GM18907 (cell line): Measurements from ENCODE around the gene AKAP7.
"Not testable (repeated sequence)": the region's sequence is repeated elsewhere in the genome, so short reads cannot be mapped to it uniquely, and the experiment has no call there.

Experiments
- ATAC-seq: cut with Tn5 transposase; IDR thresholded peaks from one replicate; pipeline ENCODE4 v1.9.1; 2021; ENCODE audit warnings: mild to moderate bottlenecking, moderate library complexity; ENCODE audit not compliant: unreplicated experiment

Gene AKAP7

GRCh38 chr6:131250936-131251335, 115.7 kb downstream of the AKAP7 start:
- ATAC-seq, result no peak

- ATAC-seq, result no peak
Measured at GRCh38 chr6:131251590-131252199, 116.4 kb downstream of the AKAP7 start.

- ATAC-seq, result peak; percentile 48
Measured at GRCh38 chr6:131255434-131255833, 120.2 kb downstream of the AKAP7 start.

- no peak for ATAC-seq
Measured at GRCh38 chr6:131255911-131256310, 120.6 kb downstream of the AKAP7 start.

- no peak for ATAC-seq
Measured at GRCh38 chr6:131257104-131257503, 121.8 kb downstream of the AKAP7 start.

- ATAC-seq, result peak; percentile 72
Measured at GRCh38 chr6:131258010-131258652, 122.9 kb downstream of the AKAP7 start.

- ATAC-seq, result no peak
Measured at GRCh38 chr6:131258816-131259476, 123.7 kb downstream of the AKAP7 start.

- ATAC-seq, result not testable (repeated sequence)
Measured at GRCh38 chr6:131260960-131261359, 125.7 kb downstream of the AKAP7 start.

- ATAC-seq, result no peak
Measured at GRCh38 chr6:131262060-131262459, 126.8 kb downstream of the AKAP7 start.

GRCh38 chr6:131265939-131266338, 130.7 kb downstream of the AKAP7 start:
- no peak for ATAC-seq

- no peak for ATAC-seq
Measured at GRCh38 chr6:131268303-131268702, 133.0 kb downstream of the AKAP7 start.

GRCh38 chr6:131269565-131270391, 134.5 kb downstream of the AKAP7 start:
- ATAC-seq, result no peak

GRCh38 chr6:131270534-131270933, 135.3 kb downstream of the AKAP7 start:
- no peak for ATAC-seq

GRCh38 chr6:131275273-131275672, 140.0 kb downstream of the AKAP7 start:
- no peak for ATAC-seq

- no peak for ATAC-seq
Measured at GRCh38 chr6:131277591-131277990, 142.3 kb downstream of the AKAP7 start.

GRCh38 chr6:131281471-131282270, 146.4 kb downstream of the AKAP7 start:
- ATAC-seq, result peak; percentile 87

GRCh38 chr6:131282365-131282764, 147.1 kb downstream of the AKAP7 start:
- no peak for ATAC-seq

GRCh38 chr6:131283466-131284175, 148.4 kb downstream of the AKAP7 start:
- ATAC-seq, result no peak

GRCh38 chr6:131285548-131285947, 150.3 kb downstream of the AKAP7 start:
- no peak for ATAC-seq

GRCh38 chr6:131286469-131287040, 151.3 kb downstream of the AKAP7 start:
- ATAC-seq, result no peak
